Activated T-helper 2 cell treated with anti-CD3 and anti-CD28 coated beads, Interferon-gamma antibody, Interleukin-2, Interleukin-4, amounts not matched to agents 10 μg/mL and 5 μg/mL and 100 μg/mL, durations not matched to agents 14 hours and 24 hours and 36 hours (primary cell): ENCODE results near the gene BOLA3. TPM values are rescaled to one million over a fixed set of nuclear protein-coding genes. Genes with fewer than 3 reads are reported as not detected.
"Not testable (repeated sequence)": the region's sequence is repeated elsewhere in the genome, so short reads cannot be mapped to it uniquely, and the experiment has no call there.

Source experiments
- DNase-seq: peaks from one replicate; pipeline ENCODE4 v3.0.0; 2021; ENCODE audit warnings: low spot score
- H3K27ac Mint-ChIP-seq: one replicate; pipeline ENCODE4 v1.8.0; 2021; ENCODE audit warnings: mixed read lengths
- H3K27me3 Mint-ChIP-seq: one replicate; pipeline ENCODE4 v1.8.0; 2021; ENCODE audit warnings: low read depth, mixed read lengths
- H3K36me3 Mint-ChIP-seq: one replicate; pipeline ENCODE4 v1.8.0; 2021; ENCODE audit warnings: low read depth, mixed read lengths
- H3K4me1 Mint-ChIP-seq: one replicate; pipeline ENCODE4 v1.8.0; 2021; ENCODE audit warnings: low read depth, mixed read lengths
- H3K4me3 Mint-ChIP-seq: one replicate; pipeline ENCODE4 v1.8.0; 2021; ENCODE audit warnings: low read depth, mild to moderate bottlenecking, moderate library complexity, mixed read lengths
- H3K9me3 Mint-ChIP-seq: one replicate; pipeline ENCODE4 v1.8.0; 2021; ENCODE audit warnings: mixed read lengths
- intact Hi-C: fragments of 100-400 bp; cut with micrococcal nuclease; formaldehyde crosslinking; loops from one replicate; pipeline ENCODE4 v1.15.1; 2023
- total RNA-seq: library from RNA; stranded (reverse); gene quantifications from 2 replicates; pipeline ENCODE4 v1.2.3, GENCODE V29; 2022

BOLA3 gene
- total RNA-seq, 1 donor from 2014 or later, result 91.2 TPM

DNA sequence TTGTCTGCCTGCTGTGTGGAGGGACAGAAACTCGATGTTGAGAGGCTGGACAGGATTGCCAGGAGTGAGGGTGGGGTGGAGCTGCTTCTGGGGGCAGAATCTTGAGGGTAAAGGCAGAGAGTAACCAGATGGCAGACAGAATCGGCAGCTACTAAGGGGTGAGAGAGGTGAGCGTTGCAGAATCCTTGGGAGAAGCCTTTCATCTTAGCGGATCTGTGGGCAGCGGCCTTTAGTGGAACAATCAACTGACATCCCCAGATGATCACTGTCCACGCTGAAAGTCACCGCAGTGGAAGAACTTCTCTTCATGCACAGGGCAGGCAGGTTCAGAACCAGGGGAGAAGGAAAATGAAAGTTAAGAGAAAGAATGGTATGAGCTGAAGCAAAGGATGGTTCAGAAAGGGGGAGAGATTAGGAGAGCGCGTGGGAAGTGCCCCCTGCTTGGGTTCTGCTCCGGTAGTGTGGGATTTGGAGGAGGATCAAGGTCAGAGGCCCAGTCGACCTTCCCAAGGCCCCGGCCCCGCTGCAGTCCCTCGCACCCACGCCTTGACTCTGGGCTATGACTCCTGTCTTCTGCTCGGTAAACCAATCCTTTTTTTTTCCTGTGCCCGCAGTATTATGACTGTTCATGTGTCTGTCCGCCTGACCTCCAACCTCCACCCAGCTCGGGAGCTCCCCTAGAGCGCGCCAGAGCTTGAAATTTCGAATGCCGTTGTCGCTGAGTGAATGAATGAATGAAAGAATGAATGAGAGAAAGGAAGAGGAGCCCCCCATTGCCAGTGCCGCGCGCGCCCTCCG is 584 bp downstream of the BOLA3 start:
- Mint-ChIP-seq H3K36me3 (peaks cover 17% of the 10 kb centered on the region), H3K27me3 (no peaks in the 10 kb centered on the region), H3K4me1 (peaks cover 6% of the 10 kb centered on the region), H3K9me3 (no peaks in the 10 kb centered on the region), H3K4me3 (no peak overlapping the region), H3K27ac (no peak overlapping the region)
- intact Hi-C loops, result loop anchor here (1.0 to 5.0 kb wide), 5 partner anchors 27 to 410 kb away; partner anchors contain the start of genes DGUOK, MTHFD2 and TPRKB
- no peak for DNase-seq

DNA sequence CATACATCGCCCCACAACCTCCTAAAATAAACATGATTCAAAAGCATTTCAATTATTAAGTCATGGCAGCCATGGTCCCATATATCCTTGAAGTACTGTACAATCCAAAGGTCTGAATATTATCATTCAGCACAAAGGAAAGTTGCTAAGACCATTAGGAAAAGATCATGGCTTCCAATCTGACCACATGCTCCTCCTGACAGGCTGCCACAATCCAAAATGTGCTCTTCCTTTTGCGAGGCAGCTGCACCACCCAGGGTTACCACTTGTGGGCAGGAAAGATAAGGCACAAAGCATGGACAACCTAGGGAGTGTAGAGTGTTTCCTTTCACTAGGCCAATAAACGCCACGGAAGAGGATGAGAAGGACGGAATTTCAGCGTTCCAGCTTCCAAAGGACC is 5.4 kb downstream of the BOLA3 start:
- Mint-ChIP-seq H3K36me3 (peaks cover 20% of the 10 kb centered on the region), H3K27ac (no peak overlapping the region), H3K27me3 (no peaks in the 10 kb centered on the region), H3K4me3 (no peak overlapping the region), H3K9me3 (no peaks in the 10 kb centered on the region), H3K4me1 (peaks cover 6% of the 10 kb centered on the region)
- no peak for DNase-seq
- intact Hi-C loops, result no loop called here

DNA sequence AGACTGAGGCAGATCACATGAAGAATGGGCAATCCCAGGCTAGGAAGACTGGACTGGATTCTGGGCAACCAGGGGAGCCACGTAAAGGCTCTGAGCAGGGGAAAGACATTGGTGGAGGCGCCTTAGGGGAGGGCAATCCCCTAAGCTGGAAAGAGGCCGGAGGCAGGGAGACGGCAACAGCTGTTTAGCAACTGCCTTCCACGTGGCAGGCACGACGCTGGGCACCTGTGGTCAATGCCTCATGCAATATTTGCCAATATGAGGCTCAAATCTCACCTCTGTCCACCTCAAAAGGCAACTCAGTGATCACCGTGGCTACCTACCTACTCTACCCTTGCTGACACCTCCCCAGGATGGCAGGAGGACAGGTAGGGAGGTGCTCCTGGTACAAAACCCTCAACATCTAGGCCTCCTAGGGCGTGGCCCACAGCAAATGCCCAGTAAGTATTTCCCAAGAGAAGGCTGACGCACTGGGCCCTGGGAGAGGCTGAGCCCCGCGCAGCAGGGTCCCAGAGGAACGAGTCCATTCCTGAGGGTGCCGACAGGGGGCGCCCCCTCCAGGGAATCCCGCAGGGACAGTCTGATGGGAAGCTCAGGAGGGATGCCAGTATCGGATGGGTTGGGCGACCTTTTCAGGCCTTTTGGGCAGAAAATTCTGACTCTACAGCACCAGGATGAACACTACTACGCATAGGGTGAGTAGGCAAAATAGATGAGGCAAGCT is 8.9 kb downstream of the BOLA3 start:
- DNase-seq, result no peak
- H3K27me3 Mint-ChIP-seq, result no peaks in the 10 kb centered on the region
- intact Hi-C loops, result no loop called here
- H3K9me3 Mint-ChIP-seq, result no peaks in the 10 kb centered on the region
- H3K4me3 Mint-ChIP-seq, result no peak overlapping the region
- peaks cover 34% of the 10 kb centered on the region for H3K36me3 Mint-ChIP-seq
- peaks cover 5% of the 10 kb centered on the region for H3K4me1 Mint-ChIP-seq
- H3K27ac Mint-ChIP-seq, result no peak overlapping the region

DNA sequence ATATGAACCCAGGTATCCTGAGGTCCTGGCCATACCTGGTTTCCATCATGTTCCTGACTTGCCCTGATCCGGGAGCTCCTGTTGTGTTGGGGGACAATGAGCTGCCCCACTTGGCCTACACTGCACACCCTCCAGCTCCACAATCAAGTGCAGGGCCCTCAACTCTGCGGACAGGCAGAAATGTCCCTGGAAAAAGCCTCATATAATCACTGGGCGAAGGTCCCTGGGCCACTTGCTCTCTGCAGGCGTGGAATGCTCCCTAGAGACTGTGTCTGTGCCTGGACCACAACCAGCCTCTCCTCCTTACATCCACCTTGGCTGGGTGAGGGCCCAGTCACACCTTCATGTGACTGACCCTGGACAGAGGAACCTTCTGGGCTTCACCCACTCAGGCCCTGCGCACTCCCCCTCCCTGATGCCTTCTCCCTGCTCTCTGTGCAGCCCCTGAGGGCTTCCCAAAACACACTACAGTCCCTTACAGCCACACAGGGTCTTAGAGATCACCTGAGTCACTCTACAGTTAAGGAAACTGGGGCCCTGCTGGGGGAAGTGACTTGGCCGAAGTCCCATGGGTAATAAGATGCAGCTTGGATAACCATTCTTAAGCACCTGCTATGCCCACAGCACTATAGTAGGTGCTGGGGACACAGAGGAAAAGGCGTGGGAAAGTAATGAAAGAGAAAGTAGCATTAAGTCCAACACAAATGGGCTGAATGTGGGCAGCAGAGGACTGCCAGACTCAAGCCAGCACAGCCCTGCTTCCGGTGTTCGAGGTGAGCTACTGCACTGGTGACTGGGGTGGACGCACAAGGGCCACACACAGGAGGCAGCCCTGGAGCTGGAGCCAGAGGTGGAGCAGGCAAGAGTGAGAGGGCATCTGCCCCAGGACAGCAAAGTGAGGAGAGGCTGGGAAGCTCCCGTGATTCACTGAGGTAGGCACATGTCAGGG is 9.8 kb downstream of the BOLA3 start:
- DNase-seq, result no peak
- no peaks in the 10 kb centered on the region for H3K27me3 Mint-ChIP-seq
- intact Hi-C loops, result no loop called here
- H3K9me3 Mint-ChIP-seq, result no peaks in the 10 kb centered on the region
- H3K4me1 Mint-ChIP-seq, result peaks cover 5% of the 10 kb centered on the region
- H3K36me3 Mint-ChIP-seq, result peaks cover 41% of the 10 kb centered on the region
- H3K4me3 Mint-ChIP-seq, result no peak overlapping the region
- no peak overlapping the region for H3K27ac Mint-ChIP-seq

DNA sequence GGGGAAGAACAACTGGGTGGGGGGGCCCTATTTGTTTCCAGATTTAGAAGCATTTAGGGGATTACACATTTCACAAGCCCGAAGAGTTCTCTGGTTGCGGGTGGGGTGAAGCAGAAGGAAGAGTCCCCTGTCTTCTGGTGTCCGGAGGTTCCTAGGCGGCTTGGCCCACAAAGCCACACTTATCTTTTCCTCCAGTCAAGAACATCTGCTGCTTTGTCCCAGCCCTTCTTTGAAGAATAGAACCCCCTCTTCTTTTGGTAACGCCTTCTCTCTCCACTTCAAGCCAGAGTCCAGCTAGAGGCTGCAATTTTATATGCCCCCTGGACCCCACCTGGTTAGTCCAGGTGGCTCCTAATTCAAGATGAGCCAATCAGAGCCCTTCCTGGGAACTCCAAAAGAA is 15.8 kb downstream of the BOLA3 start:
- H3K27me3 Mint-ChIP-seq, result peaks cover 16% of the 10 kb centered on the region
- H3K27ac Mint-ChIP-seq, result no peak overlapping the region
- H3K4me1 Mint-ChIP-seq, result peaks cover 2% of the 10 kb centered on the region
- H3K36me3 Mint-ChIP-seq, result peaks cover 21% of the 10 kb centered on the region
- no peaks in the 10 kb centered on the region for H3K9me3 Mint-ChIP-seq
- no peak overlapping the region for H3K4me3 Mint-ChIP-seq
- intact Hi-C loops, result no loop called here
- DNase-seq, result no peak

DNA sequence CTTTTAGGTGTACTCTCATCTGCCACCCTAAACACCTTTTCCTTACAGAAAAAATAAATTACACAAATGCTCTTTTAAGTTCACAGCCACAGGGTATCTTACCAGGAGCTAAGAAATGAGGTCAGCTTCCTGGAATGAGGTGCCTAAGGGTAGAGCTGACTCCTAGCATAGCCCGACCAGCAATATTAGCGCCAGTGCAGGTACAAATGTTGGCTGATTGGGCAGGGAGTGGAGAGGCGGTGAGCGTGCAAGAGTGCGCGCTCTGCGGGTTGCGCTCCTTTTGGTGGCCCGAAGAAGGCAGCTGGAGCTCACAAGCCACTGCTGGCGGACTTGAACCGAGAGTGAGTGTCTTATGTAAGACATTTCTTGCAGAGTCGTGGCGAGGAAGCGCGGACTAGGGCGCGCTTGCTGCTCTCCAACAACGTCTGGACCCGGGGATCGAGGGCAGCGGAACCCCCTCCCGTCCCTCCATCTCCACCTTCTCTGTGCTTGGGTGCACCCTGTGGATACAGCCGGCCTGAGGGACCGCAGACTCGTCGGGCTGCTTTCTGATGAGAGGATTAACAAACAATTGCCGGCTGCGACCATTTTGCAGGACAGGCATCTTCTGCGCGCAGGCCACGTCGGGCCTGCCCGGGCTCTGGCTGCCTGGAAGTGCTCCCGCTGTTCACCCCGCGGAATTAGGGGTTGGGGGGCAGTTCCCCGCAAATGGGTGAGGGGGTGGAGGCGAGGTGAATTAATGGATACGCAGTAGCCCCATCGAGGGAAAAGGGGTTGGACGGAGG is 17.3 kb downstream of the BOLA3 start:
- Mint-ChIP-seq H3K27me3 (peaks cover 16% of the 10 kb centered on the region), H3K4me1 (peaks cover 2% of the 10 kb centered on the region), H3K9me3 (no peaks in the 10 kb centered on the region), H3K36me3 (peaks cover 18% of the 10 kb centered on the region), H3K27ac (no peak overlapping the region), H3K4me3 (no peak overlapping the region)
- intact Hi-C loops, result no loop called here
- no peak for DNase-seq

DNA sequence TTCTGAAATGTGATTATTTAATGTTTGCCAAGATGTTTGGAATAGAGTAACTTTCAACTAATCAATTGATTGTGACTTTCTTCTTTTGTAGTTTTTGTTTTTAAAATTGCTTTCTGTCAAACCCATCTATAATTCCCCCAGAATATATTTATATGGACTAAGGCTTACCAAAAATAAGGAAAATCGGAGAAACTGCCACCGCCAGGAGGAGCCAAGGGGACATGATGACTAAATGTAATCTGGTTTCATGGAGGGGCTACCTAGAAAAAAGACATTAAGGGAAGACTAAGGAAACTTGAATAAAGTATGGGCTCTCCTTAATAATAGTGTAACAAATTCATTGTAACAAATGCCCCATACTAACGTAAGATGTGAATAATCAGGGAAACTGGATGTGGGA is 19.5 kb downstream of the BOLA3 start:
- Mint-ChIP-seq H3K36me3 (peaks cover 3% of the 10 kb centered on the region), H3K4me1 (peaks cover 2% of the 10 kb centered on the region), H3K9me3 (no peaks in the 10 kb centered on the region)

DNA sequence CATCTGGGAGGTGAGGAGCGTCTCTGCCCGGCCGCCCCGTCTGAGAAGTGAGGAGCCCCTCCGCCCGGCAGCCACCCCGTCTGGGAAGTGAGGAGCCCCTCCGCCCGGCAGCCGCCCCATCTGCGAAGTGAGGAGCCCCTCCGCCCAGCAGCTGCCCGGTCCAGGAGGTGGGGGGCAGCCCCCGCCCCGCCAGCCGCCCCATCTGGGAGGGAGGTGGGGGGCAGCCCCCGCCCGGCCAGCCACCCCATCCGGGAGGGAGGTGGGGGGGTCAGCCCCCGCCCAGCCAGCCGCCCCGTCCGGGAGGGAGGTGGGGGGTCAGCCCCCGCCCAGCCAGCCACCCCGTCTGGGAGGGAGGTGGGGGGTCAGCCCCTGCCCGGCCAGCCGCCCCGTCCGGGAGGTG is 23.8 kb downstream of the BOLA3 start:
- H3K27ac Mint-ChIP-seq, H3K36me3 Mint-ChIP-seq, intact Hi-C loops, DNase-seq, H3K4me1 Mint-ChIP-seq, H3K27me3 Mint-ChIP-seq, H3K4me3 Mint-ChIP-seq: not testable (repeated sequence)
- H3K9me3 Mint-ChIP-seq, result peaks cover 23% of the 10 kb centered on the region

More for the DNA sequence above, 19.5 kb downstream of the BOLA3 start:
- no peak for DNase-seq
- H3K27me3 Mint-ChIP-seq, result peaks cover 16% of the 10 kb centered on the region
- no peak overlapping the region for H3K4me3 Mint-ChIP-seq
- no peak overlapping the region for H3K27ac Mint-ChIP-seq
- intact Hi-C loops, result no loop called here

DNA sequence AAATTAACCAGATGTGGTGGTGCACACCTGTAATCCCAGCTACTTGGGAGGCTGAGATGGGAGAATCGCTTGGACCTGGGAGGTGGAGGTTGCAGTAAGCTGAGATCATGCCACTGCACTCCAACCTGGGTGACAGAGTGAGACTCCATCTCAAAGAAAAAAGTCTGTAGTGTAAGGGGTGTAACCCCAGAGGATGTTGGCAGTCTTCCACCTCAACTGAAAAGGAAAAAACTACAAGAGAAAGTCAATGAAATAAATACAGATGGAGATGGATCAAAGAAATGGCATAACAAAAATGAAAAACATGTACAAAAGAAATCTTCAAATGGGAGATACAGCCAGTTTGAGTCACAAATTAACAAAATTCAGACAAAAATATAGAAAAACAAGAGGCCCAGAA is 25.9 kb downstream of the BOLA3 start:
- intact Hi-C loops, result loop anchor here (2.0 kb wide), 1 partner anchor 195 kb away; the partner anchor contains the start of gene DGUOK
- not testable (repeated sequence) for DNase-seq, H3K27ac Mint-ChIP-seq, H3K4me1 Mint-ChIP-seq, H3K4me3 Mint-ChIP-seq, H3K27me3 Mint-ChIP-seq, H3K36me3 Mint-ChIP-seq
- peaks cover 23% of the 10 kb centered on the region for H3K9me3 Mint-ChIP-seq

DNA sequence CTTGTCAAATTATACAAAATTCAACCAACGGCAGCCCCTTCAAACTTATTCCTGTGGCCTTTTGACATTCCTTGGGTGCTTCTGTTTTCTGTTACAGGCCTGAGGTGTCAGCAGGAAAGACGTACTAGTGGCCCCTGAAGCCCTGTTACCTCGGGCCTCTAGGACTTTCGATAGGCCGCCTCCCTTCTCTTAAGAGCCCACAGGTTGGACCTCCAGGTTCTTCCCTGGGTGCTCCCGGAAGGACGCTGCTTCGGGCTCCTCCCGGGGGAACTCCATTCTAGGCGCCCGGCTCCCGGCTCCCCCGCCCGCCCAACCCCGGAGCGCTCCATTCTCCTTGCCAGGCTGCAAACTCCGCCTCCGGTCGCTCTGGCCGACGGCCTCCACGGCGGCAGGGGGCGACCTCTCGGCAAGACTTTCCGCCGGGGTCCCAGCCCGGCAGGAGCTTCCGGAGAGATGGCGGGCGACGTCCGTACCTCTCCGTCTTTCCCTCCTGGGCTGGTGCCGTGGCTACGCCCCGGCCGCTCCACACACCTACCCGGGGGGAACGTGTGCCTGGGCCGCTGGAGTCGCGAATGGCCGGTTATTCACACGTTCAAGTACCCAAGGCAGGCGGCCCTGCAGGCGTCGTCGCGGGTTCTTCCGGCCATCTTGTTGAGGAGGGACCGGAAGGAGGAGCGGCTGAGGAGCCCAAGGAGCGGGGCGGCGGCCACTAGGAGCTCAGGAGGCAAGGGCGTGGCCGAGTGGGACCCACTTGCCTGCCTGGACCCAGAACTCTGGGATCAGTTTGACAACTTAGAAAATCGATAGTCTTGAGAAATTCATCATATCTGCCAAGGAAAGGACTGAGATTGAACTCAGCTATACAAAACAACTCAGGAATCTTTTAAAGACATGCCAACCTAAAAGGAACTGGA is 27.5 kb downstream of the BOLA3 start:
- Mint-ChIP-seq H3K27ac (peak overlapping the region; percentile 89), H3K36me3 (peaks cover 10% of the 10 kb centered on the region), H3K4me3 (peak overlapping the region; percentile 83), H3K9me3 (peaks cover 23% of the 10 kb centered on the region), H3K27me3 (peaks cover 8% of the 10 kb centered on the region), H3K4me1 (peaks cover 8% of the 10 kb centered on the region)
- intact Hi-C loops, result loop anchor here (1.0 to 2.0 kb wide), 2 partner anchors 27 to 193 kb away; partner anchors contain the start of genes BOLA3 and DGUOK
- peak; percentile 82 for DNase-seq

DNA sequence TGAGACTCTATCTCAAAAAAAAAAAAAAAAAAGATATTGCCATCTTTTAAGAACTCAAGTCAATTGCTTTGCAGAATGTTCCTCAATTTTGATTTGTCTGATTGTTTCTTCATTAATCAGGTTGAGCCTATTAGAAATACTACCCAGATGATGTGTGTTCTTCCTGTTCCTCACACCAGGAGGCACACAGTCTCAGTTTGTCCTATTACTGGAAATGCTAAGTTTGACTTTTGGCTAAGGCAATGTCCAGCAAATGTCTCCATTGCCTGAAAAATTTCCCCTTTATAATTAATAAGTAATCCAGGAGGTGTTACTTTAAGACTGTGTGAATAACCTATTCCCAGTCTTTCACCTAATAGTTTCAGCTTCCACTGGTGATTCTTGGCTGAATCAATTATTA is 28.4 kb downstream of the BOLA3 start:
- no peak overlapping the region for H3K27ac Mint-ChIP-seq
- H3K4me3 Mint-ChIP-seq, result no peak overlapping the region
- peaks cover 8% of the 10 kb centered on the region for H3K4me1 Mint-ChIP-seq
- H3K27me3 Mint-ChIP-seq, result peaks cover 9% of the 10 kb centered on the region
- H3K36me3 Mint-ChIP-seq, result peaks cover 10% of the 10 kb centered on the region
- intact Hi-C loops, result no loop called here
- no peak for DNase-seq
- peaks cover 23% of the 10 kb centered on the region for H3K9me3 Mint-ChIP-seq
